NCI-H2107 treated with DMSO at 0.1 percent for 48 hours (cell line): ENCODE data around the gene TMEM205.
"Not testable (repeated sequence)": the region's sequence is repeated elsewhere in the genome, so short reads cannot be mapped to it uniquely, and the experiment has no call there.

Source experiments
- DNase-seq: peaks from one replicate; lab custom pipeline; 2025; ENCODE audit not compliant: unreplicated experiment; lab: John Stamatoyannopoulos, UW

The TMEM205 gene

GRCh38 chr19:11346104-11346940 is at the start of gene TMEM205, which contains the start of gene CCDC159:
Gene TMEM205, minus strand, starts transcription at chr19:11346268. Its CDS starts 649 bp downstream, at chr19:11345619.
Gene CCDC159, plus strand, starts transcription at chr19:11346519. Its CDS starts 88 bp downstream, at chr19:11346607.
- DNase-seq: peak; percentile 94

- no peak for DNase-seq
Observed at GRCh38 chr19:11390933-11391680, 45.0 kb upstream of the TMEM205 start.

GRCh38 chr19:11390359-11390758 is 44.3 kb upstream of the TMEM205 start:
- no peak for DNase-seq

- DNase-seq: no peak
Observed at GRCh38 chr19:11387162-11388034, 41.3 kb upstream of the TMEM205 start.

- DNase-seq: no peak
Observed at GRCh38 chr19:11384778-11385129, 38.7 kb upstream of the TMEM205 start.

- DNase-seq: no peak
Observed at GRCh38 chr19:11383706-11384048, 37.6 kb upstream of the TMEM205 start.

- DNase-seq: no peak
Observed at GRCh38 chr19:11382898-11383705, 37.0 kb upstream of the TMEM205 start.

GRCh38 chr19:11380653-11381537 is 34.8 kb upstream of the TMEM205 start:
- DNase-seq: peak; percentile 86

GRCh38 chr19:11379857-11380350 is 33.8 kb upstream of the TMEM205 start:
- no peak for DNase-seq

- not testable (repeated sequence) for DNase-seq
Observed at GRCh38 chr19:11379269-11379845, 33.3 kb upstream of the TMEM205 start.

GRCh38 chr19:11378319-11379189 is 32.5 kb upstream of the TMEM205 start:
- DNase-seq: no peak

- no peak for DNase-seq
Observed at GRCh38 chr19:11377756-11378155, 31.7 kb upstream of the TMEM205 start.

GRCh38 chr19:11377237-11377636 is 31.2 kb upstream of the TMEM205 start:
- no peak for DNase-seq

GRCh38 chr19:11375143-11375948 is 29.3 kb upstream of the TMEM205 start:
- DNase-seq: peak; percentile 36

- DNase-seq: peak; percentile 99
Observed at GRCh38 chr19:11374433-11375142, 28.5 kb upstream of the TMEM205 start, which contains the start of gene SWSAP1. Gene SWSAP1, plus strand, starts transcription at chr19:11374666. Its CDS starts 15 bp downstream, at chr19:11374681.

GRCh38 chr19:11373885-11374432 is 27.9 kb upstream of the TMEM205 start:
- DNase-seq: no peak
